HG03457 (cell line): ENCODE data around the gene PCDHA10.

ENCODE experiments used
- ATAC-seq: cut with Tn5 transposase; IDR thresholded peaks from one replicate; pipeline ENCODE4 v1.9.1; 2021; ENCODE audit warnings: moderate number of reproducible peaks; ENCODE audit not compliant: unreplicated experiment

The PCDHA10 gene

GRCh38 chr5:140883927-140884697 lies 28.4 kb downstream of the PCDHA10 start:
- no peak for ATAC-seq

- ATAC-seq: no peak
These were observed 60.6 kb downstream of the PCDHA10 start for GRCh38 chr5:140916325-140916724.
